GM23248 (cell line): ENCODE results near the gene DOCK9.

Source experiments
- EZH2 ChIP-seq: fragments of 200-600 bp; sonication (generic); IDR thresholded peaks from 2 replicates; pipeline ENCODE4 v1.6.1; 2018; ENCODE audit warnings: antibody characterized with exemption, mild to moderate bottlenecking; ENCODE audit not compliant: insufficient read depth, poor library complexity, severe bottlenecking
- EZH2phosphoT487 ChIP-seq: fragments of 200-600 bp; sonication (generic); IDR thresholded peaks from 2 replicates; pipeline ENCODE4 v1.6.1; 2018; ENCODE audit warnings: antibody characterized with exemption, moderate library complexity, mild to moderate bottlenecking, low read depth; ENCODE audit not compliant: insufficient read depth

DNA sequence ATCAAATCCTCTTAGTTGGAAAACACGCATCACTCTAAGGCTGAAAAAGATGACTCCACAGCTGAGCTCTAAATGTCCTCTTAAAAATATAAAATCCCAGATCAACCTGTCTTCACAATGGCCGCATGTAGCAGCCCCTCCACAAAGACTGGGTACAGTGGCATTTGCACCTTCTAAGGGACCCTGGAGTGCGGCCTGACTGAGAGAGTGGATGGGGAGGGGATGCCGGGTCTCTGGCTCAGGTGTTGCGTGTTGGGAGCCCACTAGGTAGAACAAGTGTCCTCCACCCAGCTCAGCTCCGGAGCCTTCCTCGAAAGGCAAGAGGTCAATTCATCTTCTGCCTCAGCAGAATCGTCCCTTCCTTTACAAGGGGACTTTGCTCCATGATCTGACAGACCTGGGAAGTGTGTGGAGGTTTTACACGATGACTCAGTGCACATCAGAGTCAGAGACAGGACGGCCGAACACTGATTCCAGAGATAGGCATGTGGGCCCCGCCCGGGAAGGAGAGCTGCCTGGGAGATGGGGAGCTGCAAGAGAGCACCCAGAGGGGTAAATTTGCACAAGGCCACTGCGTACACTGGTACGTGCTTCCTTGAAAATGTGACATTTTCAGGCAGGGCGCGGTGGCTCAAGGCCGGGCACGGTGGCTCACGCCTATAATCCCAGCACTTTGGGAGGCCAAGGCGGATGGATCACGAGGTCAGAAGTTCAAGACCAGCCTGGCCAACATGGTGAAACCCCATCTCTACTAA lies 201.8 kb downstream of the DOCK9 start:
- TF ChIP-seq EZH2 (no peak), EZH2phosphoT487 (no peak)
